Fibroblast of skin of scalp (primary cell): ENCODE data around the gene SLC25A34. TPM values are rescaled to one million over a fixed set of nuclear protein-coding genes. Genes with fewer than 3 reads are reported as not detected.
"Not testable (repeated sequence)": the region's sequence is repeated elsewhere in the genome, so short reads cannot be mapped to it uniquely, and the experiment has no call there.

Experiments used
- DNase-seq: peaks from one replicate; pipeline ENCODE4 v3.0.0-alpha.2; 2013
- polyA plus RNA-seq, 2 experiments: library from polyadenylated mRNA; unstranded; fragments of 120-200 nt; gene quantifications; one replicate each; pipeline ENCODE4 v1.2.1, GENCODE V29; 2013; ENCODE audit not compliant: insufficient read length in 2 of 2

The SLC25A34 gene
- 0.75 TPM for polyA plus RNA-seq (2013, experiment 1 of 2; ENCODE audit: insufficient read length)
- polyA plus RNA-seq (2013, experiment 2 of 2; ENCODE audit: insufficient read length): 0.57 TPM

DNA sequence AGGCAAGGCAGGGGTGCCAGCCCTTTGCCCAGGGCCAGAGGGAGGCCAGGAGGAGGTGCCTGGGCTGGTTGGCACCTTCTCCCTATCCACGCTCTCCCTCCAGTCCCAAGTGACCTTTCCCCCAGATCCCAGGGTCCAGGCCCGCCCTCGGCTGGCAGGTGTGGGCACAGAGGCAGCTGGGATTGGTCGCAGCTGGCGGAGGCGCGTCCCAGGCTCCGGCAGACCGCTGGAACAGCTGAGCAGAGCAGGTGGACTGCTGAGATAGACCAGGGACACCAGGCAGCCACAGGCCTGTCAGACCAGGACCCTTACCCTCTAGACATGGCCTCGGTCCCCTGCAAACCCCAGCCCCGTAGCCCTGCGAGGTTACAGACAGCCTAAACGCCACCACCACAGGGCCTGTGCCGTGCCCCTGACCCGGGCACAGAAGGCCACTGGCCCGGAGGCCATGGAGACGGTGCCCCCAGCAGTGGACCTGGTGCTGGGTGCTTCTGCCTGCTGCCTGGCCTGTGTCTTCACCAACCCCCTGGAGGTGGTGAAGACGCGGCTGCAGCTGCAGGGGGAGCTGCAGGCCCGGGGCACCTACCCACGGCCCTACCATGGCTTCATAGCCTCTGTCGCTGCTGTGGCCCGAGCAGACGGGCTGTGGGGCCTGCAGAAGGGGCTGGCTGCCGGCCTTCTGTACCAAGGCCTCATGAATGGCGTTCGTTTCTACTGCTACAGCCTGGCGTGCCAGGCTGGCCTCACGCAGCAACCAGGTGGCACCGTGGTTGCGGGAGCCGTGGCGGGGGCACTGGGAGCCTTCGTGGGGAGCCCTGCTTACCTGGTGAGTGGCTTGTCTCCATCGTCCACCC is at the start of gene SLC25A34:
Gene SLC25A34, plus strand, starts transcription at position 221 of the 854 bp plus-strand sequence. Its CDS starts 228 bp downstream, at position 449.
- DNase-seq: no peak

- DNase-seq: no peak
Measured at GRCh38 chr1:15687446-15687845, 48.6 kb upstream of the SLC25A34 start.

DNA sequence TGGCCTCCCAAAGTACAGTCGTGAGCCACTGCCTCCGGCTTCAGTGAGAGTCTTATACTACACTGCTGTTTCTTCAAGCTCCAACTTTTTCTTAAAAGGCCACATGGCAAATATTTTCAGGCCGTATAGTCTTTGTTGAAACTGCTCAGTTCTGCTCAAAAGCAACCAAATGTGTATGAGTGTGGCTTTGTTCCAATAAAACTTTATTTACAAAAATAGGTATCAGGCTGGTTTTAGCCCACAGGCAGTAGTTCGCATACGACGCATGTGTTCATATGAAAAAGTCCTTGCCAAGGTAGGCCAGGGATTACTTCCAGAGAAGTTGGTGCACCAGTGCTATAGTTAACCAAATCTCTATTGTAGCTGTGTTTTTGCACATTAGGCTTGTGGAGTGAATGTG is 45.7 kb upstream of the SLC25A34 start:
- DNase-seq: no peak

- no peak for DNase-seq
Measured at GRCh38 chr1:15691434-15692032, 44.5 kb upstream of the SLC25A34 start.

- DNase-seq: no peak
Measured at GRCh38 chr1:15692121-15692682, 43.9 kb upstream of the SLC25A34 start.

GRCh38 chr1:15693371-15693770 is 42.7 kb upstream of the SLC25A34 start:
- no peak for DNase-seq

DNA sequence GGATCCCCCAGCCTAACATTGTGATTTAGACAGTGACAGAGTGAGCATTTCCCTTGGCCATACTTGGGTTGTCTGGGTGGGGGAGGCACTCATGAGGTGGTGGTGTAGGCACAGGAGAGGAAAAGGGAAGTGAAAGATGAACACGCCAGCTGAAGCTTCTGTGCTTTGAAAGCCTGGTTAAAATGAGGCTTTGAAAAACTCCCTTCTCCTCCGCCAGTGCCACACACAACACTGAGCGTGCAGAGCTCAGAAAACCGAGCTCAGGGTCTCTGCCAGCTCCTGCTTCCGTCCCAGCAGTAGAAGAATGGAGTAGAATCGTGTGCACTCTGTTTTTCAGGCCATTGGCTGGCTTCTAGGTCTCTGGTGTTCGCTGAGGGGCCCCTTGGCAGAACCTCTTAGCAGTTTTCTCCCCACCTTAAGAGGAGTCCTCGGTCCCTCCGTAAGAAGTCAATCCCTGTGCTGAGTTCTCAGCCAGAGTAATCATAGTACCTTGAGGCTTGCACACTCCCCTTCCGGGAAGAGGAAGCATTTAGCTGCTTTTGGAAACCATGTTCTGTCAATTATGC is 39.0 kb upstream of the SLC25A34 start:
- DNase-seq: no peak

- no peak for DNase-seq
Measured at GRCh38 chr1:15698201-15698600, 37.9 kb upstream of the SLC25A34 start.

- DNase-seq: not testable (repeated sequence)
Measured at GRCh38 chr1:15699321-15699720, 36.7 kb upstream of the SLC25A34 start.

GRCh38 chr1:15700508-15700907 is 35.5 kb upstream of the SLC25A34 start:
- DNase-seq: no peak

GRCh38 chr1:15701784-15702183 is 34.3 kb upstream of the SLC25A34 start:
- DNase-seq: no peak

DNA sequence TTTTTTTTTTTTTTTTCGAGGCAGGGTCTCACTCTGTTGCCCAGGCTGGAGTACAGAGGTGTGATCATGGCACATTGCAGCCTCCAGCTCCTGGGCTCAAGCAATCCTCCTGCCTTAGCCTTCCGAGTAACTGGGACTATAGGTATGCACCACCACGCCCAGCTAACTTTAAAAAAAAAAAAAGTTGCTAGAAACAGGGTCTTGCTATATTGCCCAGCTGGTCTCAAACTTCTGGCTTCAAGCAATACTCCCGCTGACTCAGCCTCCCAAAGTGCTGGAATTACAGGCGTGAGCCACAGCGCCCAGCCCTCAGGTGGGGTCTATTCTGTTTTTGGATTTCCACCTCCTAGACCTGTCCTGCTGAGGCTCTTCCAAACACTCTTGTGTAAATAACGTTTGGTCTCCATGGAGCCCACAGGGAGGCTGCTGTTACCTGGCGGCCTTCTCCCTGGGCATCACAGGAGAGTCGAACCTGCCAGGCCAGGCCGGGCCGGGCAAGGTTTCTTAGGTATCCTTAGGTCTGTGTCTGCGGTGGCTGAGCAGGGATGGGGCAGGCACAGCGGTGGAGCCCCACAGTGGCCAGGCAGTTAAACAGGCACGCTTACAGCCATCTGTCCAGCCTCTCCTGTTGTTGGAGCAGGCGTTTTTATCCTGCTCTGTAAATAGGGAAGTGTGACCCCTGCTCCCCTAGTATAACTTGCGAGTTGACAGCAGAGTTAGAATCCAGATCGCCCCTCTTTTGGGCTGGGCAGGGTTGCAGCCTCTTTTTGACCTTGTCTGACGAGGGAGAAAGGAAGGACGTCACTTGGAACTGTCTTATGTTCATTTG is 33.1 kb upstream of the SLC25A34 start:
- DNase-seq: no peak

DNA sequence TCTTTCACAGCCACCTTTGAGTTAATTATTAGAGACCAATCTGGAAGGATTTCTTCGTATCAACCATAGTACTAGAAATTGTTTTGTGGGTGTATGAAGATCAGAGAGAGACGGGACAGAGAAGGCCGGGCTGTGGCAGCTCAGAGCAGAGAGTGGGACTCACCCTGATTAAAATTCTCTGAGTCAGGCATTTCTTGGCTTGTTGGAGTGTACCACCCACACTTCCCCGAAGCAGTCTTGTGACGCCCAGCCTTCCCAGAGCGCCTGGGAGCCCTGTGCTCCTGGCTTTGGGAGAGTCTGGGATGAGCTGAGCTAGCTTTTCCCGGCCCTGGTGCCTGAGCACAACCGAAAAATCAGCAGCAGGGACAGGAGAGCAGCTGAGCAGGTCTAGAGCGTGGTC is 32.5 kb upstream of the SLC25A34 start:
- DNase-seq: peak; percentile 86

DNA sequence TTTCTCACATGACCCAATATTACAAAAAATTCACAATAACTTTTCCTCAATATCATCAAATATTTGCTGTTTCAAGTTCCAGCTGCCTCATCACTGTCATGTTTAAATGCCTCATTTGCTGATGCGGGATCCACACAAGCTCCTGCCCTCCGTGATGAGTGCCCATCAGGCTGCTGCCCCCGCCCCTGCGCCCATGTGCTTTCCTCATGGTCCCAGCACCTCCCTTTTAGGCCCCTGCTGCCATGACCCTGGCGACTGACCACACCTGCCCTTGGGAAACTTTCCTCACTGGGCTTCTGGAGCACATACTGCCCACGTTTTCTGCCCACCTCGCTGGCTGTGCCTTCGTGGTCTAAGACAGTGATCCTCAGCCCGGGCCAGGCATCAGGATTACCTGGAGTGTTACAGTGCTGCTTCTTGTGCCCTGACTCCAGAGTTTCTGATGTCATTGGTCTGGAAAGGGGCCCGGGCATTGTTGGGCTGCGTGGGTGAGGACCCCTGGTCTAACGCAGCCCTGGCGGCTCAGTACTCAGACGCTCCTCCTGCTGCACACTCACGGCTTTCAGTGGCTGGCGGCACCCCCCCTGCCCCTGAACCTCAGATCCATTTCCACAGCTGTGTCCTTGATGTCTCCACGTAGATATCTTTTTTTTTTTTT is 31.4 kb upstream of the SLC25A34 start:
- no peak for DNase-seq

- DNase-seq: no peak
Measured at GRCh38 chr1:15705184-15705566, 30.9 kb upstream of the SLC25A34 start.

- DNase-seq: no peak
Measured at GRCh38 chr1:15706751-15707150, 29.3 kb upstream of the SLC25A34 start.

- DNase-seq: no peak
Measured at GRCh38 chr1:15707239-15707925, 28.7 kb upstream of the SLC25A34 start.

GRCh38 chr1:15708486-15709137 is 27.4 kb upstream of the SLC25A34 start:
- no peak for DNase-seq

DNA sequence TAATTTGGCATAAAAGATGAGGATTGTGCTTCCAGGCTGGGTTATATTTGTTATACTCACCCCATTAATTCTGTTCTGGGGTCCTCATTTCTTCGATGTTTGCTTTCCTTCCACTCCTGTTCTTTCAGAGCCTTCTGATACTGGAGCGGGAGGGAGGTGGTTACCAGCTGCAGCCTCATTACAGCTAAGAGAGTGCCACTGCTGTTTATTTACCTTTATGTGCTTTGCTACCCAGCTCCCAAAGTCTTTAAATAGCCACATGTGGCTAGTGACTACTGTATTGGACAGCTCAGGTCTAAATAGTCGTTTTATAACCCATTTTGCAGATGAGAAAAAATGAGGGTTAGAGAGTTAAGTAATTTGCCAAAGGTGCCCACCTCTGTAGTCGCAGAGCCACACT is 26.8 kb upstream of the SLC25A34 start:
- no peak for DNase-seq

DNA sequence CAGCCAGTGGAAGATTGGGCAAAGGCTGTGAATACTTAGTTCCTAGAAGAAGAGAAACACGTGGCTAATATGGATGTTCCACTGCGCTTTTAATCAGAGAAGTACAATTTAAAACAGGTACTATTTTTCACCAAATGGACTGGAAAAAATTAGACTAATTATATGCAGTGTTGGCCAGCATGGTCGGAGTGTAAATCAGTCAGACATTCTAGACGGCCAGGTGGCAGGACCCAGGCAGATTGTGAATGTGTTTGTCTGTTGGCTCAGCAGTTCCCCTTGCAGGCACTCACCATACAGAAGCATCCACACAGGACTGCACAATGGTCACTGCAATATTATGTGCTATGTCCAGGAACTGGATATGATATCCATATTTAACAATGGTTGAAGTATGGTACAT is 23.9 kb upstream of the SLC25A34 start:
- no peak for DNase-seq
